Skin epidermis (tissue), 12 donors: ENCODE results near the gene KSR1.
"Not testable (repeated sequence)": the region's sequence is repeated elsewhere in the genome, so short reads cannot be mapped to it uniquely, and the experiment has no call there.

Experiments
- H3K27ac ChIP-seq, 21 experiments: fragments of 200-600 bp; sonication (generic) in 11 of 21; one replicate each; pipeline ENCODE4 v1.5.0; 2020; ENCODE audit warnings: mild to moderate bottlenecking in 3 of 21, inconsistent platforms in 2 of 21, moderate library complexity in 2 of 21
- H3K4me3 ChIP-seq, 7 experiments: fragments of 200-600 bp; sonication (generic) in 2 of 7; one replicate each; pipeline ENCODE4 v1.5.0; 2020; ENCODE audit warnings: inconsistent platforms in 2 of 7, mild to moderate bottlenecking in 2 of 7, moderate library complexity in 1 of 7

Gene KSR1

DNA sequence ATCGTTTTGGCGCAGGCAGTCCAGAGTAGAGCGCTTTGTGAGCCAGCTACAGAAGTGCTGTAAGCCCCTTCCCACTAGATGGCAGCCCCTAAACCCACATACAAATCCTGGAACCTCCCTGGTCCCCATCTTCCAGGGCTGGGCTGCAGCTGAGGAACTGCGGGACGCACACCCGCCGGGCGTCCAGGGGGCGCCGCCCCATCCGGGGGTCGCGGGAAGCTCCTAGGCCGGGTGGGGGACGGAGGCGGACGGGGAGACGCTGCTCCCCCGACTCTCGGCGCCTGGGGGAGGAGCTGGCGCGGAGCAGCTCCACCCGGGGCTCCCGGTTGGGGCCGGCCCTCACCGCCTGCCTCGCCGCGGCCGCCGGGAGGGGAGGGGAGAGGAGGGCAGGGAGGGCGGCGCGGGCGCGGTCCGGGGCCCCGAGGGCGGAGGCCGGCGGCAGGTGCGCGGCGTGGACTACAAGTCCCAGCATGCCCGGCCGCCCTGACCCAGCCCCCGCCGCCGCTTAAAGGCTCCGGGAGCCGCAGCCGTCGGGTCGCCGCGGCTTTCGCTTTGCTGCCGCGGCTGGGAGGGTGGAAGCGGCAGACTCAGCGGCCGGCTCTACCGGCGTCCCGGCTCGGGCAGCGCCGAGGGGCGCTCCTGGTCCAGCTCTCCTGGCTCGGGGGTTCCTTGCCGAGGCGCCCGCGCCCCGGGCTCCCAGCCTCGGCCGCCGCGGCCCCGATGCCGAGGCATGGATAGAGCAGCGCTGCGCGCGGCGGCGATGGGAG lies at the start of gene KSR1:
Gene KSR1 (plus strand): TSS at position 535 of the 767 bp plus-strand sequence. CDS start 196 bp downstream, at position 731.
- H3K27ac ChIP-seq: peak within 1 kb of the TSS; percentile 13 to 91 (median 75)

GRCh38 chr17:27407916-27408864 lies 48.1 kb upstream of the KSR1 start:
- H3K4me3 ChIP-seq: no peak overlapping the region

More for the DNA sequence above, at the start of gene KSR1:
- peak within 1 kb of the TSS; percentile 78 to 96 (median 90) for H3K4me3 ChIP-seq

DNA sequence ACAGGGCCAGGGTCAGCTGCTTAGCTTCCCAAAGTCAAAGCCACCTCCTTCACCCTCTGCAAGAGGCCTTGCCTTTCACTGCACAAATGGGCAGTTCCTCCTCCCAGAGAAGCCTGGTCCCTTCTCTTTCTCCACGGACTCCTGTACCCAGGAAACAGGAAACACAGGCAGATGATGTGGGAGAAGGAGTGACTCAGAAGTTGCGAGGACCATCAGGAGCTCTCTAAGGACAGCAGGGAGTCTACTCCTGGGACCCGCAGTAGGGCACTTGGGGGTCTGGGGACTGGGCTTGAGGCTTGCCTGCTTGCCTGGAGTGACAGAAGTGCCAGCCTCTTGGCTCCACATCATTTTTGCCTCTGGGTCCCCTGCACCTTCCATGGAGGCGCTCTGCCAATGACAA lies 47.4 kb upstream of the KSR1 start:
- H3K27ac ChIP-seq: peak overlapping the region in 1 of 21 experiments; percentile 26
- H3K4me3 ChIP-seq: no peak overlapping the region

More at GRCh38 chr17:27407916-27408864, 48.1 kb upstream of the KSR1 start:
- peak overlapping the region in 1 of 21 experiments; percentile 26 for H3K27ac ChIP-seq

- H3K4me3 ChIP-seq: not testable (repeated sequence)
Observed at GRCh38 chr17:27412158-27412557, 44.1 kb upstream of the KSR1 start.

DNA sequence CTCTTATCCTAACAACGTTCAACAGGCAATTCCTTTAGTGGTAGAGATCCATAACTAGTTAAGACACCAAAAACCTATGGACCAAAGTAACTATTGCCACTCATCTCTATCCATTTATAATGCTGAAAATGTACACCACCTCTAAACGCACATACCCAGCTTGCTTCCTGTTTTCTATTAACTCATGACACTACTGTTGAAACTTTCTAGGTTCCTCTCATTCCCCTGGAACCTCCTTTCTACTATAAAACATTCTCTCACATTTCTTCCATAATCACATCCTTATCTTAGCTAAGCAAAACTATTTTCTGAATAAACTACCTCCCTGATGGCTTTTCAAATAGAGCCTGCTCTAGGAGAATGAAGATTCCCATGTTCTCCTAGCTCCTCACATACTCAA lies 42.9 kb upstream of the KSR1 start:
- no peak overlapping the region for H3K4me3 ChIP-seq
- no peak overlapping the region for H3K27ac ChIP-seq

More at GRCh38 chr17:27412158-27412557, 44.1 kb upstream of the KSR1 start:
- H3K27ac ChIP-seq: not testable (repeated sequence)

DNA sequence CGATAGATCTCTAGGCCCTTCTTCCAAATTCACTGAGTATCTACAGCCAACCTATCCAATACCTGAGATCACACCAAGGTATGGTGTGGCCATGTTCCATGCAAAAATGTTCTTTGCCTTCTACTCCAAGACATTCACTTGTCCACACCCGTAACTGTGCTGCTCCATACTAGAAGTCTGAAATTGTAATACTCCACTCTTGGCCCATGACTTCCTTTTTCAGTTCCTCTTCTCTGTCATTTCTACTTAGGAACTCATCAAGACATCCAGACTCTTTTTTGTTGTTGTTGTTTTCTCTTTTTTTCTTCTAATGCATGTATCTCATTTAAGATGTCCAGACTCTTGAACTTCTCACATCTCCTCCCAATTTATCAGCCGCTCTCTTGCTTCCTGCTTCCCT lies 42.5 kb upstream of the KSR1 start:
- Histone ChIP-seq H3K27ac (no peak overlapping the region), H3K4me3 (no peak overlapping the region)

GRCh38 chr17:27414271-27414670 lies 42.0 kb upstream of the KSR1 start:
- Histone ChIP-seq H3K27ac (no peak overlapping the region), H3K4me3 (no peak overlapping the region)

- no peak overlapping the region for H3K27ac ChIP-seq
- H3K4me3 ChIP-seq: no peak overlapping the region
Observed at GRCh38 chr17:27414694-27415093, 41.6 kb upstream of the KSR1 start.

- Histone ChIP-seq H3K4me3 (no peak overlapping the region), H3K27ac (no peak overlapping the region)
Observed at GRCh38 chr17:27415120-27415795, 41.0 kb upstream of the KSR1 start.

GRCh38 chr17:27417596-27418365 lies 38.5 kb upstream of the KSR1 start:
- no peak overlapping the region for H3K4me3 ChIP-seq

GRCh38 chr17:27418366-27418615 lies 38.0 kb upstream of the KSR1 start:
- Histone ChIP-seq H3K4me3 (no peak overlapping the region), H3K27ac (no peak overlapping the region)

More at GRCh38 chr17:27417596-27418365, 38.5 kb upstream of the KSR1 start:
- no peak overlapping the region for H3K27ac ChIP-seq

GRCh38 chr17:27419156-27419555 lies 37.1 kb upstream of the KSR1 start:
- Histone ChIP-seq H3K4me3 (no peak overlapping the region), H3K27ac (no peak overlapping the region)

DNA sequence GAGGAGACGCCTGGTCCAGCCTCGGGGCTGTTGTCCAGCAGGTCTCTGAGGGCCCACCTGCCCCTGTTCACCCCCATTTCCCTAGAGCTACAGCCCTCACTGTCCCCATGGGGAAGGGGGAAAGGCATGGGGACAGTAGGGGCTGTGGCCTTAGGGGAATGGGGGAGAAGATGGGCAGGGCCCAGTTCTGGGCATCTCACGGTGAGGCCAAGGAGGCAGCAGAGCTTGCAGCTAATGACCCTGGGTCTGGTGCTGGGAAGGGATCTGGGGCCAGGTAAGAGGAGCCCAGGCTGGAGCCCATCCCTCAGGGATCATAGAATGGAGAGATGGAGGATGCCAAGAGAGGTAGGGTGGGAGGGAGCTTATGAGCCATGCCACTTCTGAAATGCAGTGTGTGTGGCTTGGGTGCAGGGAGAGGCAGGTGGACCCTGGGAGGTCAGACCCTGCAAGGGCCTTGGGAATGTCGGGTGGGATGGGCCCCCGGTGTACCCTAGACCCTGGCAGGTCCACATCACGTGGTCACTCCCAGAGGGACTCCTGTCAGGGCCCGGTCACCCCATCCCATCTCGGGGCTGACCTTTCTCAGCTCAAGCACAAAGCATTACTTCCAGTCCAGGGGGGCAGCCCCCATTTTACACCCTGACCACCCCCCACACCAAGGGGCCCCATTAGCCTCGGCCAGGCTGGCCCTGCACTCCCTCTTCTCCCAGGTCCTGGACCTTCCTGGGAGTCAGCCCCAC lies 35.9 kb upstream of the KSR1 start:
- Histone ChIP-seq H3K27ac (no peak overlapping the region), H3K4me3 (no peak overlapping the region)

DNA sequence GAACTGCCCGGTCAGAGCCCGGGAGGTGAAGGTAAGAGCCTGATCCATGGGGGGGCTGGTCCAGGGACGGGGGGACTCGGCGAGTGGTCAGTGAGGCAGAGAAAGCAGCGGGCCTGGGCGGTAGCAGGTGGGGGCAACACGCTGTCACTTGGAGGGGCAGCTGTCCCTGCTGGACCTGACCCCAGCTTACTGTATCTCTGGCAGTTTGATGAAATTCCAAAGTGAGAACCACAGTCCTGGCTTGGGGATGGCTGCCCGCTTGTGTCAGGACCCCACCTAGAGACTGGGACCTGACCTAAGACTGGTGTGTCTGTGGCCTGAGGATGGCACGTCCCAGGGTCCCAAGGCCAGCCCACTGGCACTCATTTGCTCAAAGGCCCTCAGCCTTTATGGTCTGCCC lies 35.1 kb upstream of the KSR1 start:
- no peak overlapping the region for H3K4me3 ChIP-seq
- no peak overlapping the region for H3K27ac ChIP-seq

- H3K4me3 ChIP-seq, H3K27ac ChIP-seq: not testable (repeated sequence)
Observed at GRCh38 chr17:27421626-27422025, 34.6 kb upstream of the KSR1 start.

DNA sequence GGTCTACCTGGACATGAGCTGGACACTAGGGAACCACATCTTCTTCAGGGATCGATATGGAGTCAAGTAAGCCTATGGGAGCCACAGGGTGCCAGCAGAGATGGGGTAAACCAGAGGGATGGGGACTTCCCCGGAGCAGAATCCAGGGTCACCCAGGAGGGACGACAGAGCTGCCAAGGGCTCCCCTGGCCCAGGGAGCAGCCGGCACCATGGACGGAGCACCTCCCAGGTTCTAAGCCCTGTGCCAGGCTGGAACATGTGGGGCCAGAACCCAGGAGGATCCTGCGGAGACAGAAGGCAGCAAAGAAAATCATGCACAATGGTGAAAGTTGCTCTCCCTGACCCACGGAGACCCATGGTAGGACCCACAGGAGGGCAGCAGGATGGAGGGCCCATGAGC lies 33.6 kb upstream of the KSR1 start:
- H3K27ac ChIP-seq: no peak overlapping the region
- no peak overlapping the region for H3K4me3 ChIP-seq

- Histone ChIP-seq H3K4me3 (no peak overlapping the region), H3K27ac (no peak overlapping the region)
Observed at GRCh38 chr17:27423651-27424050, 32.6 kb upstream of the KSR1 start.

GRCh38 chr17:27424516-27424915 lies 31.7 kb upstream of the KSR1 start:
- no peak overlapping the region for H3K27ac ChIP-seq
- H3K4me3 ChIP-seq: no peak overlapping the region

DNA sequence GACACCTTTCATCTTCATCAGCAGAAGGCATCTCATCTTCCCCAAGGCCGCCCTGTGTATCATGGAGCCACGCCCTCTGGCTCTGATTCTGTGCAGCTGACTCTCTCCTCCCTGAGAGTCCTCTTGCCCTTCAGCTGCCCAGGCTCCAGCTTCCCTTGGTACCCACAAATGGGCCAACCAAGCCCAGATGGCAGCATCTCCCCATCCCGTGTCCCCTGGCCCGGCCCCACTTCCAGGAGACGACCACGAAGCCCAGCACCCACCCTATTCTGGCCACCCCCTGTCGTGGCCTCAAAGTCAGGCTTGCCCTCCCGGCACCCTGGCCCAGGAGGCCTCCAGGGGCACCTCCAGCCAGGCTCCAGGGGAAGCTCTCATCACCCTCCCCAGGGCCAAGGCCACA lies 31.3 kb upstream of the KSR1 start:
- Histone ChIP-seq H3K4me3 (no peak overlapping the region), H3K27ac (no peak overlapping the region)
